ELR (cell line): ENCODE data around the gene UNC45A.
"Not testable (repeated sequence)": the region's sequence is repeated elsewhere in the genome, so short reads cannot be mapped to it uniquely, and the experiment has no call there.

Source experiments
- DNase-seq: peaks from one replicate; pipeline ENCODE4 v3.0.0-alpha.2; 2015; ENCODE audit warnings: low read depth

UNC45A gene

GRCh38 chr15:90934949-90935751 is at the start of gene UNC45A:
TSS of gene UNC45A (plus strand) at chr15:90935285. CDS start at chr15:90935325, 40 bp downstream.
- DNase-seq = peak; percentile 90

- DNase-seq = peak; percentile 67
Measured at GRCh38 chr15:90885432-90886290, 49.4 kb upstream of the UNC45A start.

- DNase-seq = no peak
Measured at GRCh38 chr15:90886291-90886614, 48.8 kb upstream of the UNC45A start.

- DNase-seq = no peak
Measured at GRCh38 chr15:90887037-90887481, 48.0 kb upstream of the UNC45A start.

- DNase-seq = no peak
Measured at GRCh38 chr15:90889313-90889730, 45.8 kb upstream of the UNC45A start.

- DNase-seq = no peak
Measured at GRCh38 chr15:90889736-90890456, 45.2 kb upstream of the UNC45A start.

GRCh38 chr15:90890839-90891238 is 44.2 kb upstream of the UNC45A start:
- DNase-seq = no peak

- no peak for DNase-seq
Measured at GRCh38 chr15:90891346-90891949, 43.6 kb upstream of the UNC45A start.

- DNase-seq = no peak
Measured at GRCh38 chr15:90892023-90892422, 43.1 kb upstream of the UNC45A start.

- DNase-seq = no peak
Measured at GRCh38 chr15:90892498-90893174, 42.4 kb upstream of the UNC45A start.

- DNase-seq = no peak
Measured at GRCh38 chr15:90893175-90894090, 41.7 kb upstream of the UNC45A start.

- peak; percentile 41 for DNase-seq
Measured at GRCh38 chr15:90895571-90896117, 39.4 kb upstream of the UNC45A start.

GRCh38 chr15:90897131-90897655 is 37.9 kb upstream of the UNC45A start:
- not testable (repeated sequence) for DNase-seq

- DNase-seq = peak; percentile 8
Measured at GRCh38 chr15:90901175-90902039, 33.7 kb upstream of the UNC45A start.

- peak; percentile 81 for DNase-seq
Measured at GRCh38 chr15:90902040-90902839, 32.8 kb upstream of the UNC45A start.

GRCh38 chr15:90902840-90903732 is 32.0 kb upstream of the UNC45A start, which contains the start of gene MAN2A2:
TSS of gene MAN2A2 (plus strand) at chr15:90903302. CDS start at chr15:90904208, 906 bp downstream.
- DNase-seq = peak; percentile 62
